IMR-90 (cell line): ENCODE data around the gene INSL3. TPM values are rescaled to one million over a fixed set of nuclear protein-coding genes. Genes with fewer than 3 reads are reported as not detected.

Experiments used
- ATAC-seq: fragments of 200-7000 bp; cut with Tn5 transposase; 2 replicates; pipeline ENCODE4 v1.9.1; 2020; ENCODE audit warnings: low read depth, mild to moderate bottlenecking, moderate library complexity
- BruUV-seq: library from RNA; stranded (reverse); fragments of 400-500 nt; replicated peaks from 2 replicates; lab custom pipeline; 2021; lab: Mats Ljungman, UMichigan
- CTCF ChIA-PET: fragments of 300-600 bp; formaldehyde crosslinking; extraction: SDS; loops from one replicate; lab custom pipeline; 2021; ENCODE audit warnings: antibody characterized with exemption; lab: Yijun Ruan, JAX
- POLR2A ChIA-PET: fragments of 300-600 bp; sonication (Branson Sonifier 250); formaldehyde crosslinking; loops from one replicate; lab custom pipeline; 2022; ENCODE audit warnings: antibody characterized with exemption; ENCODE audit not compliant: unreplicated experiment; lab: Charles Lee
- DNase-seq: peaks from one replicate; pipeline ENCODE4 v3.0.0; 2013
- H2AFZ ChIP-seq: replicated peaks from 2 replicates; pipeline ENCODE3; 2013; ENCODE audit warnings: low read length, mild to moderate bottlenecking; ENCODE audit not compliant: poor library complexity
- H2AK5ac ChIP-seq: 2 replicates; pipeline ENCODE4 v1.6.1; 2013; ENCODE audit warnings: low read depth, low read length, inconsistent platforms
- H2AK9ac ChIP-seq: replicated peaks from 2 replicates; pipeline ENCODE3; 2013; ENCODE audit warnings: mild to moderate bottlenecking, low read depth, low read length, moderate library complexity; ENCODE audit not compliant: poor library complexity
- H2BK120ac ChIP-seq: 2 replicates; pipeline ENCODE4 v1.6.1; 2013; ENCODE audit warnings: low read depth, low read length, inconsistent platforms
- H2BK15ac ChIP-seq: 3 replicates; pipeline ENCODE4 v1.6.1; 2013; ENCODE audit warnings: low read depth, low read length, inconsistent platforms
- H2BK20ac ChIP-seq: 2 replicates; pipeline ENCODE4 v1.6.1; 2013; ENCODE audit warnings: low read depth, mild to moderate bottlenecking, inconsistent platforms, low read length, moderate library complexity
- H2BK5ac ChIP-seq: 2 replicates; pipeline ENCODE4 v1.6.1; 2013; ENCODE audit warnings: mild to moderate bottlenecking, low read depth, low read length, inconsistent platforms; ENCODE audit not compliant: poor library complexity, severe bottlenecking
- H3K14ac ChIP-seq: replicated peaks from 2 replicates; pipeline ENCODE4 v1.6.1; 2013; ENCODE audit warnings: low read depth, low read length, inconsistent platforms
- H3K18ac ChIP-seq: 2 replicates; pipeline ENCODE4 v1.6.1; 2013; ENCODE audit warnings: low read depth, low read length, control low read depth
- H3K23ac ChIP-seq: 2 replicates; pipeline ENCODE4 v1.6.1; 2013; ENCODE audit warnings: low read depth, low read length, inconsistent platforms
- H3K27ac ChIP-seq: 2 replicates; pipeline ENCODE4 v1.5.1; 2013; ENCODE audit warnings: mild to moderate bottlenecking, control low read depth, low read length; ENCODE audit not compliant: insufficient read depth
- H3K27me3 ChIP-seq: 2 replicates; pipeline ENCODE4 v1.6.1; 2013; ENCODE audit warnings: low read length; ENCODE audit not compliant: control insufficient read depth, insufficient read depth
- H3K36me3 ChIP-seq: 2 replicates; pipeline ENCODE4 v1.6.1; 2013; ENCODE audit warnings: low read length, mixed read lengths; ENCODE audit not compliant: control insufficient read depth, insufficient read depth
- H3K4ac ChIP-seq: 2 replicates; pipeline ENCODE4 v1.6.1; 2013; ENCODE audit warnings: low read depth, low read length, inconsistent platforms
- H3K4me1 ChIP-seq: 2 replicates; pipeline ENCODE4 v1.6.1; 2013; ENCODE audit warnings: low read length, mixed read lengths; ENCODE audit not compliant: control insufficient read depth, insufficient read depth
- H3K4me2 ChIP-seq: 2 replicates; pipeline ENCODE4 v1.6.1; 2013; ENCODE audit warnings: low read depth, mild to moderate bottlenecking, control low read depth, low read length, moderate library complexity
- H3K4me3 ChIP-seq: 2 replicates; pipeline ENCODE4 v1.5.1; 2013; ENCODE audit warnings: low read depth, mild to moderate bottlenecking, control low read depth, low read length, moderate library complexity; ENCODE audit not compliant: insufficient read depth
- H3K56ac ChIP-seq: 2 replicates; pipeline ENCODE4 v1.6.1; 2013; ENCODE audit warnings: low read length, inconsistent platforms; ENCODE audit not compliant: insufficient read depth; ENCODE audit errors: extremely low read depth
- H3K79me1 ChIP-seq, 2 experiments: 2 replicates each; pipeline ENCODE4 v1.6.1; 2013; ENCODE audit warnings: low read length in 2 of 2, inconsistent platforms in 1 of 2, low read depth in 1 of 2
- H3K9ac ChIP-seq: 2 replicates; pipeline ENCODE4 v1.6.1; 2013; ENCODE audit warnings: low read depth, low read length, control low read depth
- H3K9me1 ChIP-seq: 2 replicates; pipeline ENCODE4 v1.6.1; 2013; ENCODE audit warnings: low read length, inconsistent platforms; ENCODE audit not compliant: insufficient read depth
- H3K9me3 ChIP-seq: 2 replicates; pipeline ENCODE4 v1.6.1; 2013; ENCODE audit warnings: low read length; ENCODE audit not compliant: control insufficient read depth, insufficient read depth
- H4K20me1 ChIP-seq: 2 replicates; pipeline ENCODE4 v1.6.1; 2013; ENCODE audit warnings: low read length, inconsistent platforms; ENCODE audit not compliant: insufficient read depth
- H4K5ac ChIP-seq: 2 replicates; pipeline ENCODE4 v1.6.1; 2013; ENCODE audit warnings: mild to moderate bottlenecking, low read depth, low read length, control low read depth
- H4K8ac ChIP-seq, 2 experiments: 2 replicates each; pipeline ENCODE4 v1.6.1; 2013; ENCODE audit warnings: low read depth in 2 of 2, low read length in 2 of 2, control low read depth in 1 of 2, inconsistent platforms in 1 of 2
- H4K91ac ChIP-seq: 2 replicates; pipeline ENCODE4 v1.6.1; 2013; ENCODE audit warnings: low read depth, low read length, inconsistent platforms; ENCODE audit not compliant: insufficient read depth
- CHD1 ChIP-seq: IDR thresholded peaks from 2 replicates; pipeline ENCODE4 v1.6.1; 2012; ENCODE audit warnings: low read depth, low read length, improper control_type of control experiment
- MAFK ChIP-seq: IDR thresholded peaks from 2 replicates; pipeline ENCODE4 v1.6.1; 2012; ENCODE audit warnings: low read depth, low read length, improper control_type of control experiment
- POLR2A ChIP-seq: IDR thresholded peaks from 2 replicates; pipeline ENCODE4 v1.6.1; 2012; ENCODE audit warnings: mild to moderate bottlenecking, low read depth, low read length
- RCOR1 ChIP-seq: IDR thresholded peaks from 2 replicates; pipeline ENCODE4 v1.6.1; 2012; ENCODE audit warnings: mild to moderate bottlenecking, low read length, improper control_type of control experiment; ENCODE audit not compliant: insufficient replicate concordance
- RFX5 ChIP-seq: IDR thresholded peaks from 2 replicates; pipeline ENCODE4 v1.8.0; 2012; ENCODE audit warnings: low read depth, mild to moderate bottlenecking, low read length, moderate library complexity
- SMC3 ChIP-seq: fragments of 150-350 bp; IDR thresholded peaks from 2 replicates; pipeline ENCODE4 v1.6.1; 2016; ENCODE audit warnings: low read depth, mild to moderate bottlenecking, antibody characterized with exemption, low read length, moderate library complexity
- WGBS, 2 experiments: methylation state at CpG; one replicate each; pipeline versions ENCODE4 v1.1.5 to v1.1.7; 2013; ENCODE audit warnings: missing lambda C conversion rate in 2 of 2; ENCODE audit not compliant: insufficient read length in 1 of 2; ENCODE audit errors: extremely low coverage in 2 of 2; 5-methylcytosine and 5-hydroxymethylcytosine counted together
- dilution Hi-C: fragments of 300-500 bp; cut with HindIII; formaldehyde crosslinking; loops from one replicate; pipeline ENCODE4 v1.14.3; 2018; ENCODE audit warnings: low sequenced_read_pairs; ENCODE audit not compliant: unreplicated experiment
- in situ Hi-C: fragments of 300-500 bp; cut with MboI; formaldehyde crosslinking; loops from 3 replicates; pipeline ENCODE4 v1.14.3; 2019; ENCODE audit warnings: low sequenced_read_pairs, inconsistent platforms, mixed read lengths
- intact Hi-C: fragments of 100-400 bp; cut with micrococcal nuclease; formaldehyde crosslinking; loops from 2 replicates; pipeline ENCODE4 v1.10.0; 2022
- polyA plus RNA-seq, 3 experiments: library from polyadenylated mRNA; depleted of rRNA; stranded (reverse); fragments of >200 nt; gene quantifications; 2 replicates each; pipeline ENCODE4 v1.2.3, GENCODE V29; 2012; ENCODE audit warnings: low replicate concordance in 1 of 3
- total RNA-seq: library from RNA; depleted of rRNA; stranded (reverse); fragments of >200 nt; gene quantifications from 2 replicates; pipeline ENCODE4 v1.2.3, GENCODE V29; 2012
- TF ChIP-seq, protein P1 (sequence below): fragments of 150-350 bp; IDR thresholded peaks from 2 replicates; pipeline ENCODE4 v1.6.1; 2016; ENCODE audit warnings: low read depth, mild to moderate bottlenecking, low read length, moderate library complexity, borderline replicate concordance

INSL3 gene
- total and polyA plus RNA-seq, 2 of the 4 experiments (the other 2 are of a cell fraction), result not detected

DNA sequence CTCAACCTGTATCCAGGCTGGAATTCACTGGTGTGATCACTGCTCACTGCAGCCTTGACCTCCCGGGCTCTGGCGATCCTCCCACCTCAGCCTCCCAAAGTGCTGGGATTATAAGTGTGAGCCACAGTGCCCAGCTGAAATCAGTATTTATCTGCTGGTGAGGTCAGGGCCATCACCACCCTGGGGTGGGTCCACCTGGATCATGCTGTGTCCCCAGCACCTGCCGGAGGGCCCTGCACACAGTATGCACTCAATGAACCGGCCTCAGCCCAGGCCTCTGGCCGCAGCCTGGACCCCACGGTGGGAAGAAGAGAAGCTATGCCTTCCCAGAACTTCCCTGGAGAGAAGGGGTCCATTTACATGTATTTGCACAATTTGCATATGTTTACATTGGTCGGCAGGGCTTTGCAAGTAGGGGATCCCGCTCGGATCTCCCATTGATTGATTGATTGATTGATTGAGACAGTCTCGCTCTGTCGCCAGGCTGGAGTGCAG, 47.8 kb upstream of the INSL3 start:
- H3K23ac ChIP-seq, result no peak overlapping the region
- no peak for DNase-seq
- no peak overlapping the region for H3K4me3 ChIP-seq
- no peak overlapping the region for H3K56ac ChIP-seq
- H2BK5ac ChIP-seq, result no peak overlapping the region
- no peak overlapping the region for H2AK5ac ChIP-seq
- no peak overlapping the region for H4K8ac ChIP-seq
- 28% methylated on average over 4 of the region's 11 CpGs; no CpG with 5 or more reads in 1 of the 2 experiments for WGBS, 2 experiments
- H2BK20ac ChIP-seq, result no peak overlapping the region
- H3K18ac ChIP-seq, result no peak overlapping the region
- peaks cover 19% of the 10 kb centered on the region for H4K20me1 ChIP-seq
- no peak overlapping the region for H3K14ac ChIP-seq
- H3K9me1 ChIP-seq, result peaks cover 8% of the 10 kb centered on the region; the same call in 1 of the 2 replicates
- H3K27me3 ChIP-seq, result peaks cover 47% of the 10 kb centered on the region
- no peak overlapping the region for H3K4ac ChIP-seq
- H3K36me3 ChIP-seq, result peaks cover 14% of the 10 kb centered on the region
- no peak overlapping the region for H2AFZ ChIP-seq
- H3K9me3 ChIP-seq, result no peaks in the 10 kb centered on the region
- TF ChIP-seq MAFK, result no peak
- no peak for TF ChIP-seq SMC3
- TF ChIP-seq RFX5, result no peak
- no peak for TF ChIP-seq POLR2A
- no peak for TF ChIP-seq RCOR1
- TF ChIP-seq, protein P1, sequence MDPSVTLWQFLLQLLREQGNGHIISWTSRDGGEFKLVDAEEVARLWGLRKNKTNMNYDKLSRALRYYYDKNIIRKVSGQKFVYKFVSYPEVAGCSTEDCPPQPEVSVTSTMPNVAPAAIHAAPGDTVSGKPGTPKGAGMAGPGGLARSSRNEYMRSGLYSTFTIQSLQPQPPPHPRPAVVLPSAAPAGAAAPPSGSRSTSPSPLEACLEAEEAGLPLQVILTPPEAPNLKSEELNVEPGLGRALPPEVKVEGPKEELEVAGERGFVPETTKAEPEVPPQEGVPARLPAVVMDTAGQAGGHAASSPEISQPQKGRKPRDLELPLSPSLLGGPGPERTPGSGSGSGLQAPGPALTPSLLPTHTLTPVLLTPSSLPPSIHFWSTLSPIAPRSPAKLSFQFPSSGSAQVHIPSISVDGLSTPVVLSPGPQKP, result no peak
- TF ChIP-seq CHD1, result no peak
- dilution Hi-C loops (no loop called here), intact Hi-C loops (no loop called here), in situ Hi-C loops (loop anchor here (5.0 kb wide), 1 partner anchor 118 kb away; no protein-coding TSS in a partner anchor)
- ChIA-PET CTCF (interaction anchor here (3.4 kb wide), 1 partner anchor 63 kb away, joined by 33 read pairs; the partner anchor contains the start of gene CCDC124), POLR2A (no interaction called here)
- ATAC-seq, result no peak
- no peak overlapping the region for H4K5ac ChIP-seq
- H2BK120ac ChIP-seq, result no peak overlapping the region
- no TSS peak for BruUV-seq
- no peak overlapping the region for H4K91ac ChIP-seq
- no peak overlapping the region for H3K27ac ChIP-seq
- no peak overlapping the region for H3K4me2 ChIP-seq
- no peak overlapping the region for H3K9ac ChIP-seq
- peaks cover 0 to 6% of the 10 kb centered on the region in 2 experiments; a peak in 2 of 4 replicates for H3K79me1 ChIP-seq
- H2BK15ac ChIP-seq, result no peak overlapping the region
- no peak overlapping the region for H2AK9ac ChIP-seq
- H3K4me1 ChIP-seq, result no peaks in the 10 kb centered on the region
